ENCODE measurements around the gene TMPRSS11E.
"Not testable (repeated sequence)": the region's sequence is repeated elsewhere in the genome, so short reads cannot be mapped to it uniquely, and the experiment has no call there.

Gene TMPRSS11E

DNA sequence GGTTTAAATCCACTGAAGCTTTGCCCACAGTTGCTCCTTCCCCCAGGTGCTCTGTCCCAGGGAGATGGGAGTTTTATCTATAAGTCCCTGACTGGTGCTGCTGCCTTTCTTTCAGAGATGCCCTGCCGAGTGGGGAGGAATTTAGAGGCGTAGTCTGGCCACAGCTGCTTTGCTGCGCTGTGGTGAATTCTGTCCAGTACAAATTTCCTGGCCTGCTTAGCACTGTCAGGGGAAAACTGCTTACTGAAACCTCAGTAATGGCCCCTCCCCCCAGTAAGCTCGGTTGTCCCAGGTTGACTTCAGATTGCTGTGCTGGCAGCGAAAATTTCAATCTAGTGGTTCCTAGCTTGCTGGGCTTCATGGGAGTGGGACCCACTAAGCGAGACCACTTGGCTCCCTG lies 88.7 kb downstream of the TMPRSS11E start:
- DNase-seq (ENCODE audit: extremely low read depth, low read depth), result no peak

DNA sequence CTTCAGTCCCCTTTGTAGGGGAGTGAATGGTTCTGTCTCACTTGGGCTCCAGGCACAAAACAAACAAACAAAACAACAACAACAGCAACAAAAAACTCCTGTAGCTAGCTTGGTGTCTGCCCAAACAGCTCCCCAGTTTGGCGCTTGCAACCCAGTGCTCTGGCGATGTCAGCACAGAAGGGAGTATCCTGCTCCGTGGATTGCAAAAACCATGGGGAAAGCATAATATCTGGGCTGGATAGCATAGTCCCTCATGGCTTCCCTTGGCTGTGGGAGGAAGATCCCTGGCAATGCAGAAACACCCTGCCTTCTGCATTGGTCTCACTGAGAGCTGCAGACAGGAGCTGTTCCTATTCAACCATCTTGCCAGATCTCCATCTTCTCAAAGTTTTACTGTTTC lies 89.1 kb downstream of the TMPRSS11E start:
- DNase-seq (ENCODE audit: extremely low read depth, low read depth), result no peak
- TF ChIP-seq, protein P1, sequence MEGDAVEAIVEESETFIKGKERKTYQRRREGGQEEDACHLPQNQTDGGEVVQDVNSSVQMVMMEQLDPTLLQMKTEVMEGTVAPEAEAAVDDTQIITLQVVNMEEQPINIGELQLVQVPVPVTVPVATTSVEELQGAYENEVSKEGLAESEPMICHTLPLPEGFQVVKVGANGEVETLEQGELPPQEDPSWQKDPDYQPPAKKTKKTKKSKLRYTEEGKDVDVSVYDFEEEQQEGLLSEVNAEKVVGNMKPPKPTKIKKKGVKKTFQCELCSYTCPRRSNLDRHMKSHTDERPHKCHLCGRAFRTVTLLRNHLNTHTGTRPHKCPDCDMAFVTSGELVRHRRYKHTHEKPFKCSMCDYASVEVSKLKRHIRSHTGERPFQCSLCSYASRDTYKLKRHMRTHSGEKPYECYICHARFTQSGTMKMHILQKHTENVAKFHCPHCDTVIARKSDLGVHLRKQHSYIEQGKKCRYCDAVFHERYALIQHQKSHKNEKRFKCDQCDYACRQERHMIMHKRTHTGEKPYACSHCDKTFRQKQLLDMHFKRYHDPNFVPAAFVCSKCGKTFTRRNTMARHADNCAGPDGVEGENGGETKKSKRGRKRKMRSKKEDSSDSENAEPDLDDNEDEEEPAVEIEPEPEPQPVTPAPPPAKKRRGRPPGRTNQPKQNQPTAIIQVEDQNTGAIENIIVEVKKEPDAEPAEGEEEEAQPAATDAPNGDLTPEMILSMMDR (IDR thresholded peaks at IDR 0.05; ENCODE audit: low read depth, low read length), result no peak

More for the DNA sequence above, 88.7 kb downstream of the TMPRSS11E start:
- TF ChIP-seq, protein P1 (IDR thresholded peaks at IDR 0.05; ENCODE audit: low read depth, low read length), result no peak

DNA sequence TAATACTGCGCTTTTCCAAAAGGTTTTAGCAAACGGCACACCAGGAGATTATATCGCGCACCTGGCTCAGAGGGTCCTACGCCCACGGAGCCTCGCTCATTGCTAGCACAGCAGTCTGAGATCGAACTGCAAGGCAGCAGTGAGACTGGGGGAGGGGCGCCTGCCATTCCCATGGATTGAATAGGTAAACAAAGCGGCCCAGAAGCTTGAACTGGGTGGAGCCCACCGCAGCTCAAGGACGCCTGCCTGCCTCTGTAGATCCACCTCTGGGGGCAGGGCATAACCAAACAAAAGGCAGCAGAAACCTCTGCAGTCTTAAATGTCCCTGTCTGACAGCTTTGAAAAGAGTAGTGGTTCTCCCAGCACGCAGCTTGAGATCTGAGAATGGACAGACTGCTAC lies 95.5 kb downstream of the TMPRSS11E start:
- DNase-seq (ENCODE audit: extremely low read depth, low read depth), result not testable (repeated sequence)

Data from AG09319 (cell line).